Tibial nerve (tissue), 3 donors: ENCODE measurements around the gene PDRG1.

Source experiments
- POLR2A ChIP-seq, 2 donors: fragments of 450-650 bp; IDR thresholded peaks; one replicate each; pipeline ENCODE4 v1.6.1; 2017; ENCODE audit warnings: antibody characterized with exemption in 2 of 2, mild to moderate bottlenecking in 2 of 2, moderate library complexity in 2 of 2
- TF ChIP-seq, protein P1 (sequence below), 5 experiments: fragments of 200-600 bp in 3 of 5; fragments of 450-650 bp in 2 of 5; sonication (generic) in 3 of 5; IDR thresholded peaks; one replicate each; pipeline ENCODE4 v1.5.1; 2016 to 2019; ENCODE audit warnings: antibody characterized with exemption in 5 of 5, mild to moderate bottlenecking in 3 of 5, moderate library complexity in 2 of 5

DNA sequence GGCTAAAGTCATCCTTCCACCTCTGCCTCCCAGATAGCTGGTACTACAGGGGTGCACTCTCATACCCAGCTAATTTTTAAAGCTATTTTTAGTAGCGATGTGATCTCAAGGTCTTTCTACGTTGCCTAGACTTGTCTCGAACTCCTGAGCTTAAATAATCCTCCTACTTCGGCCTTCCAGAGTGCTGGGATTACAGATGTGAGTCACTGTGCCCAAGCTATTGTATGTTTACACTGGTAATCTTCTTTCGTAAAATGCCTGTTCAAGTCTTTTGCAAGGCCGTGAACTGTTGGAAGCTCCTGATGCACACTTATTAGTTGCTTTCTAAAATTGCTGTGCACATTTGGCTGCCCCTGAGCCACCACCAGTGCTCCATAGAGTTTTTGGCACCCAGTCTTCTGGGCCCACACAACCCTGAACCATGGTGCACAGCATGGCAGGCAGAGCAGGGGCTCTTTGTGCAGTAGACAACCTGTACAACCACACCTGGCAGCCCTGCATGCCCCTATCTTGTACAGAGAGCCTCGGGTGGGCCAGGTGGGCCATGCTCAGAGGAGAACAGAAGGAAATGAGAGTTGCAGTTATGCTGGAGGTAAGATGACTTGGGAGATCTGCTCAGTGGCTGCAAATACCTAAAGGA, 33.3 kb downstream of the PDRG1 start:
- no peak for TF ChIP-seq POLR2A (IDR thresholded peaks at IDR 0.05)
- TF ChIP-seq, protein P1, sequence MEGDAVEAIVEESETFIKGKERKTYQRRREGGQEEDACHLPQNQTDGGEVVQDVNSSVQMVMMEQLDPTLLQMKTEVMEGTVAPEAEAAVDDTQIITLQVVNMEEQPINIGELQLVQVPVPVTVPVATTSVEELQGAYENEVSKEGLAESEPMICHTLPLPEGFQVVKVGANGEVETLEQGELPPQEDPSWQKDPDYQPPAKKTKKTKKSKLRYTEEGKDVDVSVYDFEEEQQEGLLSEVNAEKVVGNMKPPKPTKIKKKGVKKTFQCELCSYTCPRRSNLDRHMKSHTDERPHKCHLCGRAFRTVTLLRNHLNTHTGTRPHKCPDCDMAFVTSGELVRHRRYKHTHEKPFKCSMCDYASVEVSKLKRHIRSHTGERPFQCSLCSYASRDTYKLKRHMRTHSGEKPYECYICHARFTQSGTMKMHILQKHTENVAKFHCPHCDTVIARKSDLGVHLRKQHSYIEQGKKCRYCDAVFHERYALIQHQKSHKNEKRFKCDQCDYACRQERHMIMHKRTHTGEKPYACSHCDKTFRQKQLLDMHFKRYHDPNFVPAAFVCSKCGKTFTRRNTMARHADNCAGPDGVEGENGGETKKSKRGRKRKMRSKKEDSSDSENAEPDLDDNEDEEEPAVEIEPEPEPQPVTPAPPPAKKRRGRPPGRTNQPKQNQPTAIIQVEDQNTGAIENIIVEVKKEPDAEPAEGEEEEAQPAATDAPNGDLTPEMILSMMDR (IDR thresholded peaks at IDR 0.05) = no peak
